Activated CD8-positive, alpha-beta memory T cell treated with anti-CD3 and anti-CD28 coated beads for 36 hours (primary cell): ENCODE results near the gene MYCBP2. TPM values are rescaled to one million over a fixed set of nuclear protein-coding genes. Genes with fewer than 3 reads are reported as not detected.
"Not testable (repeated sequence)": the region's sequence is repeated elsewhere in the genome, so short reads cannot be mapped to it uniquely, and the experiment has no call there.

Experiments used
- CTCF ChIA-PET: fragments of 350-600 bp; sonication (Branson Sonifier 250); formaldehyde crosslinking; loops from one replicate; lab custom pipeline; 2021; ENCODE audit warnings: antibody characterized with exemption; lab: Charles Lee
- POLR2A ChIA-PET: fragments of 350-600 bp; sonication (Branson Sonifier 250); formaldehyde crosslinking; loops from one replicate; lab custom pipeline; 2021; ENCODE audit warnings: antibody characterized with exemption; lab: Charles Lee
- total RNA-seq, 2 experiments: library from RNA; stranded (reverse); gene quantifications; one replicate each; pipeline ENCODE4 v1.2.3, GENCODE V29; 2021

The MYCBP2 gene
- total RNA-seq, 2 experiments from 2014 or later = 100 to 102 TPM

DNA sequence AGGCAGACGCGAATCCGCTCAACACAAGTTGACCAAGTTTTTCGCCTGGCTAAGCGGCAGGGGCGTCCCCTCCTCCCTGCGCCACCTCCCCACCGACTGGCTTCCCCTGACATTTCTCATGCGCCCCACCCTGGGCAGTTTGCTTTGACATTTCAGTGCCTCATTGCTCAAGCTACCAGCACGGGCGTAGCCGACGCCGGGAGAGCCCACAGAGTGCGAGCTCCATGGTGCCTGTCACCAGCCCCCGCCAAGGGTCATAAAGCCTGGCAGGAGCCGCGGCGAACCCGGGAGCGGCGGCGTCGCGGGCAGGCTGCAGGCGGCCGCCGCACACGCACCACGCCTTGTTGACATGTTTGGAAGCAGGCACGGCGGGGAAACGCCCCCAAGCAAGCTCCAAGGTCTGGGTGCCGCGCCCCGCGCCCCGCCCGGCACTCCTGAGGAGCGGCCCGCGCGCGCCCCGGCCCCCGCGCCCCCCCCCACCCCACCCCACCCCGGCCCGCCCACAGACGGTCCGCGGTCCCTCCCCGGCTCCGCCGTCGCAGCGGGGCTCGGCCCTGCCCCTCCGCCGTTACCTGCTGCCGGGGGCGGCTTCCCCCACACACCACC, 300.5 kb downstream of the MYCBP2 start:
- ChIA-PET CTCF (interaction anchor here (0.6 to 1.0 kb wide), 2 partner anchors 9 to 16 kb away, joined by 3 read pairs; no protein-coding TSS in a partner anchor), POLR2A (interaction anchor here (0.5 to 3.2 kb wide), 12 partner anchors 10 to 1700 kb away, joined by 3 to 31 read pairs (median 4); partner anchors contain the start of gene CLN5)

DNA sequence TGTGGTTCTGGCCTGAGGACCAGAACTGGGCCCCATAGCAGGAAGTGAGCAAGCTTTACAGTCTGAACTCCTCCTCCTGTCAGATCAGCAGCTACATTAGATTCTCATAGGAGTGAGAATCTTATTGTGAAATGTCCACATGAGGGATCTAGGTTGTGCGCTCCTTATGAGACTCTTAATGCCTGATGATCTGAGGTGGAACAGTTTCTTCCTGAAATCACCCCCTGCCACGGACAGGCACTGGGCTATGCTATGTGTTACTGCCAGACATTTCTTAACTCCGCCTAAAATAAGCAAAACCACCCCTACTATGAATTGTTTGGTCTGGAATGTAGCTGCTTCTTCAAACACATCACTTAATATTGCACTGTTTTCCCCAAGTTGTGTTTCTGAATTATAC, 304.6 kb downstream of the MYCBP2 start:
- POLR2A ChIA-PET = no interaction called here
- CTCF ChIA-PET = no interaction called here

DNA sequence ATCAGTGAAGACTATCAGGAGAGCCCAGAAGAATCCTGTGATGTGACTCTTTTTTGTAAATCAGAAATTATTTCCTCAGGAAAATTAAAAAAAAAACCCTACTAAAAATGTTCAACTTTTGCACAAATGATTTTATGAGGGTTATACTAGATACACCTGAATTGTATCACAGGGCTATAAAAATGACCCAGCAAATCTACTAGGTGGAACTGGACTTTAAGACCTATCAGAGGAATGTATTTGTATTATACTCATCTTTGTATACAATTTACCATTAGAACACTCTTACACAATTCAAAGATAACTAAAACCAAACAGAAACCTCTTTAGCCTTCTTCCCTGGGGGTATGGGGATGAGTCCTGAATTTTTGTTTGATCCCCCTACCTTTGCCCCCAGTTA, 307.1 kb downstream of the MYCBP2 start:
- ChIA-PET CTCF (no interaction called here), POLR2A (no interaction called here)

DNA sequence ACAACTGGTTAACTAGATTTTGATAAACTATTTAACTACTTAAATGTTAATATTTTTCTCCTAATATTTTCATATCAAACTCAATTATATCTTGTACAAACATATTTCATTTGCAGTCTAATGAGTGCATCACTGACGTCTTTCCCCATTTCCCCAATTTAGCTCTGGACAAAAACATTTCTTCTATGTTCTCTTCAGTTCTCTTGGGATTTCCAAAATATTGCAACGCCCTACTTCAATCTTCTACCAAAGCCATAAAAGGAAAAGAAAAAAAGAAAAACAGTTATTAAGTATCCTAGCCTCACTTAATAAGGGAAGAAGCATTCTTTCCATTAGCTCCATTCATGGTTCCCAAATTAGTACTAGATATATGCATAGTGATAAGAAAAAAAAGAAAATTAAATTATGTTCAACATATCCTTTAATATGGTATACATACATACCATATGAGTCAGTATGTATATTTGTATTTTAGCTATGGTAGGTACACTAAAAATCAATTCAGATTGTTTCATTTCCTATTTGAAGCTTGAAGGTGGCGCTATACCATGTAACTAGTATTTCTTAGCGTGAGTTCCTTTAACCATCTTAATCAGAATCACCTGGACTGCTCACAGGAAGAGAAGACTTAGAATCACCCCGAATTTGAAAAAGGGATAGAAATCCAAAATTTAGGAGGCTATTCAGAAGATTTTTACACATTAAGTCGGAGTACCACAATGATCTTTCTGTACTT, 309.8 kb downstream of the MYCBP2 start:
- POLR2A ChIA-PET = interaction anchor here (0.9 to 1.2 kb wide), 2 partner anchors 9 to 10 kb away, joined by 3 to 5 read pairs; no protein-coding TSS in a partner anchor

DNA sequence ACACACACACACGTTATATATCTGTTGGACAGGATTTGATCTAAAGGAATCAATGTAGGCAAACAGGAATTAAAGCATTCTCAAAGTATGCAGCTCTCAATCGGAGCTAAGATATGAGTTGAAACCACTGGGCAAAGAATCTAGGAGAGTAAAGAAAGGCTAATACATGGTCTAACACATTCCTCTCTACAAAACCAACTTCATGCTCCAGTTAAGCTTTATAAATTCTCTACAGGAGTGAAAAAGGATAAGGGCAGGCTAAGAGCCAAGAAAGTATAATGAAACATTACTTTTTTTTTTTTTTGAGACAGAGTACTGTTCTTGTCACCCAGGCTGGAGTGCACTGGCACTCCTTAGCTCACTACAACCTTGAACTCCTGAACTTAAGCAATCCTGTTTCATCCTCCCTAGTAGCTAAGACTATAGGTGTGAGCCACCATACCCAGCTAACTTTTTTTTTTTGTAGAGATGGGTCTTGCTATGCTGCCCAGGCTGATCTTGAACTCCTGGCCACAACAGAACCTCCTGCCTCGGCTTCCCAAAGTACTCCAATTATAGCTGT, 310.6 kb downstream of the MYCBP2 start:
- CTCF ChIA-PET = interaction anchor here (0.7 kb wide), 1 partner anchor 10 kb away, joined by 3 read pairs; no protein-coding TSS in a partner anchor
- POLR2A ChIA-PET = interaction anchor here (0.9 to 1.2 kb wide), 2 partner anchors 9 to 10 kb away, joined by 3 to 5 read pairs; no protein-coding TSS in a partner anchor

More for the DNA sequence above, 309.8 kb downstream of the MYCBP2 start:
- CTCF ChIA-PET = interaction anchor here (0.7 kb wide), 1 partner anchor 9 kb away, joined by 3 read pairs; no protein-coding TSS in a partner anchor

DNA sequence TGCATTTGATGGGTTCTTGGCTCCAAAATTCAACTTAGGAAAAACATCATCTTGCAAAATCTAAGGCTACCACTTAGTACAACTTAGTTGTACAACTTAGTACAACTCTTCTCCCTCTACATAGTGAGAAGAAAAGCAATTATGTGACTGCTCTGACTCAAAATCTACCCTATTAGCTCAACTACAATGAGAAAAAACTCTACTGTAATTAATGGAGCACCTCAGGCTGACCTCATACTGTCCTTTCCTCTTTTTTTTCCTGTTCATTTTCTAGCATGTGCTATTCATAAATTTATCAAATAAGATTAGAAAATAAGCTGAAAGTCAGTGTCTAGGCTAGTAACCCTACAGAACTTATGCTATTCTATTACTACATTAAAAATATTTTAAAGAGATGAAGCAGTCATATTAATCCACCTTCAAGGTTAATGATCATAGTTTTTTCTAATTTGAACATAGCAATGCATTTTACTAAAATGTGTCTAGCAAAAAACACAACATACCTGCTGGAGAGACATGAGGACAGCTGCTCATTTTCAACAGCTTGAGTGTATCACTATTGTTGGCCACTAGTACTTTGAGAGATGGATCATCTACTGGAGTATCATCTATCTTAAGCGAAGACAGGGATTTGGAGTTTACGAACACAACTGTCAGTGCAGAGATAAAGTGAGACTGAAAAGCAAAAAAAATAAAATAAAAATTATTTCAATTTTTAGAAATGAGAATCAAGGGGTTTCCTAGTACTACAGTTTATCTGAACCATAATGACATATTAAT, 311.8 kb downstream of the MYCBP2 start:
- CTCF ChIA-PET = interaction anchor here (1.5 kb wide), 1 partner anchor 22 kb away, joined by 4 read pairs; no protein-coding TSS in a partner anchor
- POLR2A ChIA-PET = no interaction called here

DNA sequence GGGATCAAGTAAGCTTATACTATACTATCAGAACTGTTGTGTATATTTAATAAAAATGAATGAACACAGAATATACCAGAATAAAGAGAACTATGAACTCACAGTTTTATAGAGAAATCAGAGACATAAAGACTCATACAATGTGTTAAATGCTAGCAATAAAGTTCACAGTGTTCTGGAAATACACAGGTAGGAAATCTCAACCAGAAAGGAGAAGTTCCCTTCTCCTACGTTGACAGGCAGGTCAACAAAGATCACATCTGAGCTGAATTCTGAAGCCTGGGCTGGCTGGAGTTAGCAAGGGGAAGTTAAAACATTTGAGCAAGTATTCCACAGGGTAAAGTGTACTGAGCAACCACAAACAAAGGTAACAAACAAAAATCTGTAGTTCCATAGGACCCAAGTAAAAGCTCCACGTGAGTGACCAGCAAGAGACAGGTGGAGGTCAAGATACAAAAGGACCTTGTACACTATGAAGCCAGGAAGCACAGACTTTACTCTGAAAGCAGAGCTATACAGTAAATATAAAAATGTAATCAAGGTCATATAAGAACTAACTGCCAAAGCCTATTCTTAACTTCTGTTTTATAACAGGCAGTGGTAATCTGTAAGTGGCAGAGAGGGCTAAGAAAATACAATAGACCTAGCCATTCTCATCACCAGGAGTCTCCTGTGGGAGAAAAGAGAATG, 312.9 kb downstream of the MYCBP2 start:
- CTCF ChIA-PET = interaction anchor here (1.5 kb wide), 1 partner anchor 21 kb away, joined by 4 read pairs; no protein-coding TSS in a partner anchor

DNA sequence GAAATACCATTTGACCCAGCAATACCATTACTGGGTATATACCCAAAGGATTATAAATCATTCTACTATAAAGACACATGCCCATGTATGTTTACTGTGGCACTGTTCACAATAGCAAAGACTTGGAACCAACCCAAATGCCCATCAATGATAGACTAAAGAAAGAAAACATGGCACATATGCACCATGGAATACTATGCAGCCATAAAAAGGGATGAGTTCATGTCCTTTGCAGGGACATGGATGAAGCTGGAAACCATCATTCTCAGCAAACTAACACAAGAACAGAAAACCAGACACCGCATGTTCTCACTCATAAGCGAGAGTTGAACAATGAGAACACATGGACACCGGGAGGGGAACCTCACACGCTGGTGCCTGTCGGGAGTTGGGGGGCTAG, 317.2 kb downstream of the MYCBP2 start:
- CTCF ChIA-PET = not testable (repeated sequence)
- POLR2A ChIA-PET = interaction anchor here (2.1 kb wide), 1 partner anchor 17 kb away, joined by 10 read pairs; the partner anchor contains the start of gene FBXL3

More for the DNA sequence above, 312.9 kb downstream of the MYCBP2 start:
- POLR2A ChIA-PET = no interaction called here

DNA sequence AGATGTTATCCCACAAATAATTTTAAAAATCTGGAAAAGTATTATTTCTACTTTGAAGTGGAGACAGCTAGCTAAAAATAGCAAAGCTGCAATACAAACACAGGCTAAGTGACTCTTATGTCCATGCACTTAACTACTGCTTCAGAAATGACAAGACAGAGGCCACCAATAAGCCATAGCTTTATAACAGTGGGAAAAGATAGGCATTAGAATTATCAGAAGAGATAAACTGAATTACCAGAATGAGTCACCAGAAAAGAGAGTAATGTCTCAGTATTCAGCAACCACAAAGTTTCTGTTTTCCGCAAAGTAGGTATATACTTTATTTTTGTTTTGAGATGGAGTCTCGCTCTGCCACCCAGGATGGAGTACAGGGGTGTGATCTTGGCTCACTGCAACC, 317.9 kb downstream of the MYCBP2 start:
- ChIA-PET CTCF (no interaction called here), POLR2A (interaction anchor here (1.0 to 2.1 kb wide), 3 partner anchors 17 to 18 kb away, joined by 3 to 10 read pairs (median 5); partner anchors contain the start of genes CLN5 and FBXL3)

DNA sequence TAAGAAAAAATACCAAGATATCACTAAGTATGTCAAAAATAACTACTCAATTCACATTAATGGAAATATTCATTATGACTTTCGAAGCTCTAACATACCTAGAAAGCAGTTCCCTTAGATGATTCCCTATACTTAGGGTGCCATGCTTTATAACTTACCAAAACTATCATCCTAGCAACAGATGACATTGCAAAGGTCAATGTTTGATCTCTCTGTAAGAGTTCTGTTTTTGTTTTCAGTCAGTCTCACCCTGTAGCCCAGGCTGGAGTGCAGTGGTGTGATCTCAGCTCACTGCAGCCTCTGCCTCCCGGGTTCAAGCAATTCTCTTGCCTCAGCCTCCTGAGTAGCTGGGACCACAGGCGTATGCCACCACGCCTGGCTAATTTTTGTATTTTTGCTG, 318.6 kb downstream of the MYCBP2 start:
- POLR2A ChIA-PET = interaction anchor here (1.0 to 2.1 kb wide), 3 partner anchors 16 to 18 kb away, joined by 3 to 10 read pairs (median 5); partner anchors contain the start of genes CLN5 and FBXL3

DNA sequence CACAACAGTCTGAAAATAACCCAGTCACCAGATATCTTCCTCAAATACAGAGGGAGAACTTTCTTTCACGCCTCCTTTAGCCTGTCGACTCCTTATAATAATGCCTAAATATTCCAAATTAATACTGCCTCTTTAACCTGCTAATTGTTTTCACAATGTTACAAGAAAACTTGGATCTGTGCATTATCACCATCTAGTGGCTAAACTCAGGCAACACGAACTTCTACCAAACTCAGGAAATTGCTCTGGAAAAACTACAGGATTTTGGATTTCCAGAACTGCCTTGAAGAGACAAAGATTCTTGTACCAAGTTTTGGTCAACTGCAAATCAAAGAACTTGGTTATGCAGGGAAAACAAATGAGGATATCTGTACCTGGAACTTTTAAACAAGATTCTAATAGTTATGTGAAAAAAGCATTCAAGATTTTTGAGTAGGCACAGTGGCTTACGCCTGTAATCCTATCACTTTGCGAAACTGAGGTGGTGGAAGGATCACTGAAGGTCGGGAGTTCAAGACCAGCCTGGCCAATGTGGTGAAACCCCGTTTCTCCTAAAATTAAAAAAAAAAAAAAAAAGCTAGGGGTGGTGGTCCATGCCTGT, 324.2 kb downstream of the MYCBP2 start:
- CTCF ChIA-PET = interaction anchor here (0.6 to 0.9 kb wide), 2 partner anchors 22 to 168 kb away, joined by 3 to 4 read pairs; no protein-coding TSS in a partner anchor
- POLR2A ChIA-PET = no interaction called here

More for the DNA sequence above, 318.6 kb downstream of the MYCBP2 start:
- CTCF ChIA-PET = not testable (repeated sequence)

DNA sequence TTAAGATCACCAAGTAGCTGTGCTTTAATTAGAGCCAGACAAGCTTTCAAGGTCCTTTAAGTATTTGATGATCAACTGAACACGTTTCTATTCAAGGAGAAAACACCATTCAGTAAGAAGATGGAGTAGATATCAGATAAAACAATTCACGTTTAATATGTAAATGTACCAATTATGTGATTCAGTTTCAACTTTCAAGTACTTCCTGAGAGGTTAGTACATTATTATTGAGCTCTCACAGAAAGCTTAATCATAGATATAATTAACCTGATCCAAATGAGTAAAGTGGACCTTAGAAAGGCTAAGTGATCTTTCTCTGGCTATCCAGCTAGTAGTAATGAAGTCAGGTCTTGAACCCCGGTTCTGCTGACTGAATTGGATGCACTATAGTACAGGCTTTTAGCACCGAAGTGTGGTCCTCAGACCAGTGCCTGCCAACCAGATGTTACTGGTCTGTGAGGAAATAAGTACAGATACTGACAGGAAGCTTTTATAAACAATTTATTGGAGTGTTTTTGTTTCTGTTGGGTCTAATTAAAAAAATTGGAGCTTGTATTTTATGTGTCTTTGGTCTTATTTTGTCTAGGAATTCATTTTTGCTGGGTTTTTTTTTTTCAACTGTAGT, 324.8 kb downstream of the MYCBP2 start:
- ChIA-PET POLR2A (no interaction called here), CTCF (interaction anchor here (0.9 kb wide), 1 partner anchor 22 kb away, joined by 4 read pairs; no protein-coding TSS in a partner anchor)

DNA sequence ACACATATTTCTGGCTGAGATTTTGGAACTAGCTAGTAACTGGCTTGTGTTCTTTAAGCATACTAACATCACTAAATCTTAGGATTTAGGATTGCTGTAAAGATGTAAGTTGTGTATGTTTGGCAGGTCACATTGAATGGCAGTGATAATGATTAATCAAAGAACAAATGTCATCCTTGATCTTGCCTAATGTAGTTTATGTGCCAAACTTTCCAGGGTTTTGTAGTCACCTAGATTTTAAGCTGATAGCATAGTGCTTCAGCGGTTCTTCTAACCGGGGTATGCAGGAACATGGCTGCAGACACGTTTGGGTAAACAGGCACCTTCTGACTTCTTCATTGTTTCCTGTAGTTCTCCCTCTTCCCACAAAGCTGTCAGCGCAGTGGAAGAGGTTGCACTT, 325.4 kb downstream of the MYCBP2 start:
- ChIA-PET CTCF (interaction anchor here (0.9 kb wide), 1 partner anchor 21 kb away, joined by 4 read pairs; no protein-coding TSS in a partner anchor), POLR2A (no interaction called here)

DNA sequence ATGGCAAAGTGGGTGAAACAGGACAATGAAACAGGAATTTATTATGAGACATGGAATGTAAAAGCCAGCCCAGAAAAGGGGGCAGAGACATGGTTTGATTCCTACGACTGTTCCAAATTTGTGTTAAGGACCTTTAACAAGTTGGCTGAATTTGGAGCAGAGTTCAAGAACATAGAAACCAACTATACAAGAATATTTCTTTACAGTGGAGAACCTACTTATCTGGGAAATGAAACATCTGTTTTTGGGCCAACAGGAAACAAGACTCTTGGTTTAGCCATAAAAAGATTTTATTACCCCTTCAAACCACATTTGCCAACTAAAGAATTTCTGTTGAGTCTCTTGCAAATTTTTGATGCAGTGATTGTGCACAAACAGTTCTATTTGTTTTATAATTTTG, 326.4 kb downstream of the MYCBP2 start:
- CTCF ChIA-PET = no interaction called here
- POLR2A ChIA-PET = interaction anchor here (1.2 kb wide), 1 partner anchor 26 kb away, joined by 4 read pairs; no protein-coding TSS in a partner anchor
